Fibroblast of peridontal ligament (primary cell): ENCODE measurements around the gene TMEM120B.
"Not testable (repeated sequence)": the region's sequence is repeated elsewhere in the genome, so short reads cannot be mapped to it uniquely, and the experiment has no call there.

Experiments
- DNase-seq: peaks from one replicate; pipeline ENCODE4 v3.0.0-alpha.2; 2010; ENCODE audit errors: extremely low read depth

Gene TMEM120B

DNA sequence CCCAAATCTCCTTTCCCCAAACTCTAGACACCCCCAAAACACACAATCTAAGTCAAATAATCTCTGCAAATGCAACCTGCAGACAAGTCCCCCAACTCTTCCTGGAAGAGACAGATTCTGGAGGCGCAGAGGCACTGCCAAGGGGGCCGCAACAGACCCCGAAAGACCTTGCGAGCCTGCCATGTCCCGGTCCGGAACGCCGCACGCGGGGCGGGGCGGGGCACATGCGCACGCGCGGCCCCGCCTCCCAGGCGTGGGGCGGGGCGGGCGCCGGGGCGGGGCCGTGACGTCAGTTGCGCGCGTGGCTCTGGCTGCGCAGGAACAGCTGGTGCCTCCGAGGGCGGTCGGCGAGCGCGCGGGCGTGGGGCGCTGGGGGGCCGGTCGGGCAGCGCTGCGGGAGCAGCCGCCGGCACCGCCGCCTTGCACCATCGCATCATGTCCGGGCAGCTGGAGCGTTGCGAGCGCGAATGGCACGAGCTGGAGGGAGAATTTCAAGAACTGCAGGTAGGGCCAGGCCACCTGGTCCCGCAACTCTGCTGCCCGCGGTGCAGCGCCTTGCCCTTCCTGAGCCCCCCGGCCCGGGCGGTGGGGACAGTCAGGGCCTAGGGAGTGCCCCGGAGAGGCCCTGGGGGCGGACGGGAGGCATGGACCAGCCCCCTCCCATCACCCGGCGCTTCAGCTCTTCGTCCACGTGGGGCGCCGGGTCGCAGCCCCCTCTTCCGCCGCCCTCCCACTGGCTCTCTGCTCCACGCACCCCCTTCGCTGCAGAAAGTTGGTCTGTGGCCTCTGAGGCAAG is at the start of gene TMEM120B:
Gene TMEM120B (plus strand): TSS at position 292 of the 796 bp plus-strand sequence. CDS start 144 bp downstream, at position 436.
- peak; percentile 55 for DNase-seq

GRCh38 chr12:121663610-121663929 is 49.0 kb upstream of the TMEM120B start:
- no peak for DNase-seq

DNA sequence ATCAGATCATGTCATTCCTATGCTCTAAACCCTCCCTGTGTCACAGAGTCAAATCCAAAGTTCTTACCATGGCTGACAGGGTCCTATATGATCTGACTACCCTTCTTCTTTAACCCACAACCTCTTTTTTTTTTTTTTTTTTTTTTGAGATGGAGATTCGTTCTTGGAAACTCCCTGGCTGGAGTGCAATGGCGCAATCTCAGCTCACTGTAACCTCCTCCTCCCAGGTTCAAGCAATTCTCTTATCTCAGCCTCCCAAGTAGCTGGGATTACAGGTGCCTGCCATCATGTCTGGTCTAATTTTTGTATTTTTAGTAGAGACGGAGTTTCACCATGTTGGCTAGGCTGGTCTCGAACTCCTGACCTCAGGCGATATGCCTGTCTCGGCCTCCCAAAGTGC is 45.7 kb upstream of the TMEM120B start:
- not testable (repeated sequence) for DNase-seq

GRCh38 chr12:121668750-121669520 is 43.6 kb upstream of the TMEM120B start:
- DNase-seq: peak; percentile 47

DNA sequence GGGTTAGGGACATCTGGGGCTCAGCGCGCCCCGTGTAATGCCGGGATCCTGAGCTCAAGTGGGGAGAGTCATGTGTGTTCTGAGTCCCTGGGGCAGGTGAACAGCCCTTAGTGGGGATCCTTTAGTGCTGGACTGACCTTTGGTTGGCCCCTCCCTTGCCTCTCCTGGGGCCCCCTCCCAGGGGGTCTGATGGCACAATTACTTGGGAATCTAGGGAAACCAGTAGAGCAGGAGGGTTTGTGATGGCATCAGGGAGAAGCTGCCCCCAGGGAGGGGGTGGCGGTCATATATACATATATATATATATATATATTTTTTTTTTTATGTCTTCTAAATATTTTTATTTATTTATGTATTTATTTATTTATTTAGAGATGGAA is 43.0 kb upstream of the TMEM120B start, which contains the start of gene MORN3:
Gene MORN3 (minus strand): TSS at position 134 of the 380 bp plus-strand sequence. CDS start 171 bp downstream, outside the sequence.
- DNase-seq: no peak

DNA sequence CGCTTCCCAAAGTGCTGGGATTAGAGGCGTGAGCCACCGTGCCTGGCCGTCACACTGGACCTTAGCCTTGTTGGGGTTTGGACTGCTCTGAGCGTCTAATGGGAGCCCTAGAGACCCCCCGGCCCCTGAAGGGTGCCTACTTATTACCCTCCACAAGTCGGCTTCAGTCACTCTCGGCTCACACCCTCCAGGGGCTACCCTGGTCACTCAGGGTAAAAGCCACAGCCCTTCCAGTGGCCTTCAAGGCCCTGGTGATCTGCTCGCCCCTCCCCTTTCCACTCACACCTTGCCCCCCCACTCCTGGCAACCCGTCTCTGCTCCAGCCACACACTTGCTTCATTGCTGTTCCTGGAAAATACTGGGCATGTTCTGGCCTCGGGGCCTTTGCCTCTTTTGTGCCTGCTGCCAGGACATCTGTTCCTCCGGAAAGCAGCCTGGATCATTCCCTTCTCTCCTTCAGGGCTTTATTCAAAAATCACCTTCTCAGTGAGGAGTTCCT is 39.5 kb upstream of the TMEM120B start:
- DNase-seq: no peak

GRCh38 chr12:121676190-121676589 is 36.4 kb upstream of the TMEM120B start:
- no peak for DNase-seq

DNA sequence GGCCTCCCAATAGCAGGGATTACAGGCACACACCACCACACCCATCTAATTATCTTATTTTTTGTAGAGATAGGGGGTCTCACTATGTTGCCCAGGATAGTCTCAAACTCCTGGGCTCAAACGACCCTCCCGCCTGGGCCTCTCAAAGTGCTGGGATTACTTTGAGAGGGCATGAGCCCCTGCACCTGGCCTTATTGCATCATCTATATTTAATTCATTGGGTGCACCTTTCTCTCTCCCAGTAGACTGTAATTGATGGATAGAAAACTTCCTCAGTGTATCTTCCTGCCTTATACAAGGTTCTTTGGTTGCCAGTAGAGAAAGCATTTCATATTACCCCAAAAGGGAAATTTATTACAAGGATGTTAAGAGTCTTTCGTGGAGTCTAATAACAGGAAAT is 34.2 kb upstream of the TMEM120B start:
- DNase-seq: no peak

GRCh38 chr12:121678716-121679300 is 33.7 kb upstream of the TMEM120B start:
- peak; percentile 15 for DNase-seq

GRCh38 chr12:121679661-121680197 is 32.8 kb upstream of the TMEM120B start:
- DNase-seq: not testable (repeated sequence)

- no peak for DNase-seq
Observed at GRCh38 chr12:121688966-121689365, 23.6 kb upstream of the TMEM120B start.

GRCh38 chr12:121689430-121689829 is 23.1 kb upstream of the TMEM120B start:
- no peak for DNase-seq

DNA sequence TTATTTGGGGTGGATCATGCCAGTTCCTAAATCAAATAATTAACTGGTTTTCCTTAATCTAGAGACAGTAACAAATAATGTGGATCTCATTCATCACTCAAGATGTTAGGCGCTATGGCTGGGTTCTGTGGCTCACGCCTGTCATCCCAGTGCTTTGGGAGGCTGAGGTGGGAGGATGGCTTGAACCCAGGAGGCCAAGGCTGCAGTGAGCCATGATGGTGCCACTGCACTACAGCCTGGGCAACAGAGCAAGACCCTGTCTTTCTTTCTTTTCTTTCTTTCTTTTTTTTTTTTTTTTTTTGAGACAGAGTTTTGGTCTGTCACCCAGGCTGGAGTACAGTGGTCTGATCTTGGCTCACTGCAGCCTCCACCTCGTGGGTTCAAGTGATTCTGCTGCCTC is 19.8 kb upstream of the TMEM120B start:
- not testable (repeated sequence) for DNase-seq

DNA sequence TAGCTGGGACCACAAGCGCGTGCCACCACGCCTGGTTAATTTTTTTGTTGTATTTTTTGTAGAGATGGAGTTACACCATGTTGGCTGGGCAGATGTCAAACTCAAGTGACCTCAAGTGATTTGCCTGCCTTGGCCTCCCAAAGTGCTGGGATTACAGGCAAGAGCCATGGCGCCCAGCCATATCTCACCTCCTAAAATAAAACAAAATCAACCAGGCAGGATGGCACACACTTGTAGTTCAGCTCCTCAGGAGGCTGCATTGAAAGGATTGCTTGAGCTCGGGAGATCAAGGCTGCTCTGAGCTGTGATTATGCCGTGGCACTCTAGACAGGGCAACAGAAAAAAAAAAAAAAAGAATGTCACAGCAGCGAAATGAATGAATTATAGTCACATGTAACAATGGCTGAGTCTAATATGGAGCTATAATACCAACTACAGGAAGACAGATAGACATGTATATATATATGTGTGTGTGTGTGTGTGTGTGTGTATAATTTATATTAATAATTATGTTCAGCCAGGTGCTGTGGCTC is 19.3 kb upstream of the TMEM120B start:
- DNase-seq: no peak

DNA sequence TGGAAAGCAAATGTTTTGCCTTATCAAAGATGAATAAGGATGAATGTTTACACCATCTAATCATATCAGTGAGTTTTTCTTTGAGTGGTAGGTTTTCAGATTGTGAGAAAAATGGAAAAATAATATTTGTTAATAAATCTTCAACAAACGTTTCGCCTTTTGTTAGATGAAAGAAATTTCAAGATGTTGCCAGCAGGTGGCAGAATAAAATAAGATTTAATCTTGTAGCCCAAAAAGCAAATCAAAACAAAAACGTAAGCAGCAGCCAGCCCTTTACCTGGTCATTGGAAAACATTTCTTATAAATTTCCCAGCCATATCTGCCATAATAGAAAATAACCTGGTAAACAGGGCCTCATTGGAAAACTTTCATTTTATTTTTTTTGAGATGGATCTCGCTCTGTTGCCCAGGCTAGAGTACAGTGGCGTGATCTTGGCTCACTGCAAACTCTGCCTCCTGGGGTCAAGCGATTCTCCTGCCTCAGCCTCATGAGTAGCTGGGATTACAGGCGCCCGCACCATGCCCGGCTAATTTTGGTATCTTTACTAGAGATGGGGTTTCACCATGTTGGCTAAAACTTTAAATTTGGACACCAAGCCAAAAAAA is 15.4 kb upstream of the TMEM120B start:
- DNase-seq: peak; percentile 78

DNA sequence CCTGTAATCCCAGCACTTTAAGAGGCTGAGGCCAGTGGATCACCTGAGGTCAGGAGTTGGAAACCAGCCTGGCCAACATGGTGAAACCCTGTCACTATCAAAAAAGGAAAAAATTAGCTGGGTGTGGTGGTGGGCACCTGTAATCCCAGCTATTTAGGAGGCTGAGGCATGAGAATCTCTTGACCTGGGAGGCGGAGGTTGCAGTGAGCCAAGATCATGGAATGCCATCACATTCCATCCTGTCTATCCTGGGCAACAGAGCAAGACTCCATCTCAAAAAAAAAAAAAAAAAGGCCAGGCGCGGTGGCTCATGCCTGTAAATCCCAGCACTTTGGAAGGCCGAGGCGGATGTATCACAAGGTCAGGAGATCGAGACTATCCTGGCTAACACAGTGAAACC is 14.7 kb upstream of the TMEM120B start:
- DNase-seq: not testable (repeated sequence)

DNA sequence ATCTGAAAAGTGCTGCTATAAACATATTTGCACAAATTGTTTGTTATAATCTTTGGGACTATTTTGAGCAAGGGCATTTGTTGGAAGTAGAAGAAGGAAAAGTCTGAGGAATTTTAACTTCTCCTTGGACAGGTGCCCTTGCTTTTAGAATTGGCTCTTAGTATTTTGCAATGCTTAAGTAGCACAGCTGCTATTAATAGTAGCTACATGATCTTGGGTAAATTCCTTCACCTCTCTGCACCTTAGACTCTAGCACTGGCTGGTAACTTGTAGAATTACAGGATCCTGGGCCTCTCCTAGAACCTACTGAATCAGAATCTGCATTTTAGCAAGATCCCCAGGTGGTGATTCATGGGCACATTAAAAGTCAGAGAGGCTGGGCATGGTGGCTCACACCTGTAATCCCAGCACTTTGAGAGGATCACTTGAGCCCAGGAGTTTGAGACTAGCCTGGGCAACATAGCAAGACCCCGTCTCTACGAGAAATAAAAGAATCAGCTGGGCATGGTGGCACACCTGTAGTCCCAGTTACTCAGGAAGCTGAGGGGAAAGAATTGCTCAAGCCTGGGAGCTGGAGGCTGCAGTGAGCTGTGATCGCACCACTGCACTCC is 10.8 kb upstream of the TMEM120B start:
- no peak for DNase-seq

DNA sequence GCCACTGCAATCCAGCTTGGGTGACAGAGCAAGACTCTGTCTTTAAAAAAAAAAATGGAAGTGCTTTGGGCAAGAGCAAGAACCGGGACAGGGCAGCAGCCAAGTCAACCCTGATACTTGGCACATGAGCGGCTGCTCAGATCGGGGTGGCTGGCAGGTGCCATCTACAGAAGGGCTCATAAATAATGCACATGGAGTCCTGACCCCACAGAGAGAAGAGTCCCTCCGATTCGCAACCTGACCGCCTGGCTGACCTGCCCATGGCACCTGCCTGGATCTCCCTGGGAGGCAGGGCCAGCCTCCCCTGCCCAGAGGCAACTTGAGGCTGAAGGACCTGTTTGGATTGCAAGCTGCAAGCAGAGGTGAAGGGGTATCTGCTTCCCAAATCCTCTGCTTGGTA is 9.6 kb upstream of the TMEM120B start:
- DNase-seq: no peak

DNA sequence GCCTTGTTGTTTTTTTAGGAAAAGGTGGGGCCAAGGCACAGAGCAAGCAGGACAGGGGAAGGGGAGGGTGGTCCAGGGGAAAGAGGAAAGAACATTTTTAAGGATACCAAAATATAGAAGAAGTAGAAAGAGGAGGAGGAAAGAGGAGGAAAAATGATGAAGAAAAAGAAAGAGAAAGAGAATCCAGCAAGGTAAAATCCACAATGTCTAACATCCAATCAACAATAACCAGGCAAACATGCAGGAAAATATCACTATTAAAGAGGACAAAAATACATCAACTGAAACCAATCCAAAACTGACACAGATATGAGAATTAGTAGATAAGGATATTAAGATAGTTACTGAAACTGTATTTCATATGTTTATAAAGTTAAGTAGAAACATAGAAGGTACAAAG is 7.0 kb upstream of the TMEM120B start:
- DNase-seq: no peak

GRCh38 chr12:121708313-121709063 is 4.1 kb upstream of the TMEM120B start:
- DNase-seq: no peak
